Fibroblast of lung (primary cell): ENCODE data around the gene ATRN.

Source experiments
- CTCF ChIP-seq, 2 donors: IDR thresholded peaks in 1 of 2; conservative IDR thresholded peaks in 1 of 2; 1 replicate in 1 of 2; 2 replicates in 1 of 2; pipeline ENCODE4 v1.5.1; 2011 to 2012; ENCODE audit warnings: low read length in 2 of 2, control low read depth in 1 of 2, inconsistent platforms in 1 of 2, low read depth in 1 of 2, mild to moderate bottlenecking in 1 of 2
- EZH2 ChIP-seq: IDR thresholded peaks from 2 replicates; pipeline ENCODE4 v1.5.1; 2012; ENCODE audit warnings: low read length, control low read depth, mild to moderate bottlenecking; ENCODE audit errors: missing control alignments

- TF ChIP-seq CTCF (conservative IDR thresholded peaks at IDR 0.05 in 1 of 2, IDR thresholded peaks at IDR 0.05 in 1 of 2; ENCODE audit: low read depth in 1 of 2, low read length in 2 of 2) (no peak), EZH2 (no peak)
Measured at GRCh38 chr20:3502878-3503277, 32.1 kb downstream of the ATRN start.
